HEK293 (cell line): ENCODE data around the gene TTC22.

Experiments
- CTCF ChIP-seq: fragments of 450-650 bp; formaldehyde crosslinking; IDR thresholded peaks from 2 replicates; pipeline ENCODE4 v1.5.1; 2016; ENCODE audit warnings: missing biosample characterization, missing genetic modification characterization
- YY1 ChIP-seq: fragments of 450-650 bp; formaldehyde crosslinking; IDR thresholded peaks from 2 replicates; pipeline ENCODE4 v1.5.1; 2018; ENCODE audit warnings: missing biosample characterization, missing genetic modification characterization
- ZBTB48 ChIP-seq: fragments of 450-650 bp; formaldehyde crosslinking; IDR thresholded peaks from 2 replicates; pipeline ENCODE4 v1.5.1; 2016; ENCODE audit warnings: missing biosample characterization, missing genetic modification characterization
- ZFP37 ChIP-seq: fragments of 450-650 bp; formaldehyde crosslinking; IDR thresholded peaks from 2 replicates; pipeline ENCODE4 v1.5.1; 2016; ENCODE audit warnings: missing biosample characterization, missing genetic modification characterization
- ZNF121 ChIP-seq: fragments of 450-650 bp; formaldehyde crosslinking; IDR thresholded peaks from 2 replicates; pipeline ENCODE4 v1.5.1; 2016; ENCODE audit warnings: missing biosample characterization, missing genetic modification characterization
- ZNF175 ChIP-seq: fragments of 450-650 bp; formaldehyde crosslinking; IDR thresholded peaks from 2 replicates; pipeline ENCODE4 v1.5.1; 2016; ENCODE audit warnings: missing biosample characterization, missing genetic modification characterization
- ZNF221 ChIP-seq: fragments of 450-650 bp; formaldehyde crosslinking; IDR thresholded peaks from 2 replicates; pipeline ENCODE4 v1.5.1; 2017; ENCODE audit warnings: missing biosample characterization, missing genetic modification characterization, borderline replicate concordance
- ZNF558 ChIP-seq: fragments of 450-650 bp; formaldehyde crosslinking; IDR thresholded peaks from 2 replicates; pipeline ENCODE4 v1.5.1; 2016; ENCODE audit warnings: missing biosample characterization, missing genetic modification characterization

- TF ChIP-seq ZFP37 (tag by site-specific recombination), result no peak
- TF ChIP-seq CTCF (tag by site-specific recombination), result no peak
- TF ChIP-seq ZBTB48 (tag by site-specific recombination), result no peak
- no peak for TF ChIP-seq ZNF121 (tag by site-specific recombination)
- no peak for TF ChIP-seq ZNF558 (tag by site-specific recombination)
- TF ChIP-seq ZNF221 (tag by site-specific recombination), result no peak
- TF ChIP-seq ZNF175 (tag by site-specific recombination), result no peak
- no peak for TF ChIP-seq YY1 (tag by site-specific recombination)
These were observed 34.4 kb downstream of the TTC22 start for GRCh38 chr1:54766726-54767125.
